CD14-positive monocyte (primary cell): ENCODE data around the gene DSTYK. TPM values are rescaled to one million over a fixed set of nuclear protein-coding genes. Genes with fewer than 3 reads are reported as not detected.

Experiments used
- DNase-seq, 3 donors: peaks; one replicate each; pipeline ENCODE4 v3.0.0-alpha.2; 2011 to 2022
- H2AFZ ChIP-seq: 2 replicates; pipeline ENCODE4 v1.6.0; 2012; ENCODE audit warnings: mild to moderate bottlenecking, low read depth, low read length, inconsistent platforms; ENCODE audit not compliant: insufficient read depth, poor library complexity, severe bottlenecking
- H3K27ac ChIP-seq, 2 donors: 1 replicate in 1 of 2; 2 replicates in 1 of 2; pipeline ENCODE4 v1.5.1; 2012 to 2013; ENCODE audit warnings: low read length in 2 of 2, control low read depth in 1 of 2, inconsistent platforms in 1 of 2, low read depth in 1 of 2, mild to moderate bottlenecking in 1 of 2
- H3K27me3 ChIP-seq, 2 donors: one replicate each; pipeline versions ENCODE4 v1.6.0 to v1.6.1; 2011 to 2013; ENCODE audit warnings: low read length in 2 of 2; ENCODE audit not compliant: control insufficient read depth in 2 of 2, insufficient read depth in 2 of 2
- H3K36me3 ChIP-seq, 2 donors: replicated peaks in 1 of 2; 1 replicate in 1 of 2; 2 replicates in 1 of 2; pipeline versions ENCODE4 v1.5.1 to v1.6.1; 2012 to 2013; ENCODE audit warnings: low read length in 2 of 2, control low read depth in 1 of 2, inconsistent platforms in 1 of 2, mild to moderate bottlenecking in 1 of 2; ENCODE audit not compliant: insufficient read depth in 2 of 2, control insufficient read depth in 1 of 2
- H3K4me1 ChIP-seq, 2 donors: 1 replicate in 1 of 2; 2 replicates in 1 of 2; pipeline versions ENCODE4 v1.5.1 to v1.6.1; 2012 to 2013; ENCODE audit warnings: low read length in 2 of 2, control low read depth in 1 of 2, inconsistent platforms in 1 of 2, mild to moderate bottlenecking in 1 of 2, moderate library complexity in 1 of 2; ENCODE audit not compliant: insufficient read depth in 2 of 2, control insufficient read depth in 1 of 2
- H3K4me2 ChIP-seq: replicated peaks from 2 replicates; pipeline ENCODE3; 2012; ENCODE audit warnings: low read length, moderate library complexity, mild to moderate bottlenecking; ENCODE audit not compliant: poor library complexity, severe bottlenecking; ENCODE audit errors: extremely low read depth
- H3K4me3 ChIP-seq, 3 experiments: fragments of 200-600 bp in 1 of 3; sonication (generic) in 1 of 3; replicated peaks in 1 of 3; 1 replicate in 2 of 3; 2 replicates in 1 of 3; pipeline ENCODE4 v1.5.1; 2011 to 2013; ENCODE audit warnings: low read length in 3 of 3, mild to moderate bottlenecking in 3 of 3, control low read depth in 2 of 3, low read depth in 2 of 3, inconsistent platforms in 1 of 3, moderate library complexity in 1 of 3
- H3K79me2 ChIP-seq: 2 replicates; pipeline ENCODE4 v1.6.0; 2012; ENCODE audit warnings: mild to moderate bottlenecking, control low read depth, inconsistent platforms, low read length, moderate library complexity; ENCODE audit not compliant: insufficient read depth
- H3K9ac ChIP-seq: 2 replicates; pipeline ENCODE4 v1.6.0; 2017; ENCODE audit warnings: low read length, mild to moderate bottlenecking; ENCODE audit not compliant: insufficient read depth, poor library complexity, severe bottlenecking
- H3K9me3 ChIP-seq, 2 donors: replicated peaks in 1 of 2; 1 replicate in 1 of 2; 2 replicates in 1 of 2; pipeline versions ENCODE4 v1.5.1 to v1.6.1; 2012 to 2013; ENCODE audit warnings: low read length in 2 of 2, control low read depth in 1 of 2; ENCODE audit not compliant: control insufficient read depth in 1 of 2, insufficient read depth in 1 of 2
- H4K20me1 ChIP-seq: 2 replicates; pipeline ENCODE4 v1.6.0; 2012; ENCODE audit warnings: mild to moderate bottlenecking, low read length, control low read depth, moderate library complexity; ENCODE audit not compliant: insufficient read depth
- H3K27ac Mint-ChIP-seq, 7 donors: one replicate each; pipeline ENCODE4 v1.8.0; 2020; ENCODE audit warnings: mild to moderate bottlenecking in 7 of 7, mixed read lengths in 7 of 7, moderate library complexity in 6 of 7, inconsistent platforms in 2 of 7
- H3K27me3 Mint-ChIP-seq, 3 donors: one replicate each; pipeline ENCODE4 v1.8.0; 2021 to 2022; ENCODE audit warnings: low read depth in 3 of 3, mild to moderate bottlenecking in 3 of 3, mixed read lengths in 3 of 3, moderate library complexity in 3 of 3, inconsistent platforms in 1 of 3
- H3K36me3 Mint-ChIP-seq, 2 donors: one replicate each; pipeline ENCODE4 v1.8.0; 2020; ENCODE audit warnings: mixed read lengths in 2 of 2, inconsistent platforms in 1 of 2, mild to moderate bottlenecking in 1 of 2
- H3K4me1 Mint-ChIP-seq: one replicate; pipeline ENCODE4 v1.8.0; 2020; ENCODE audit warnings: mild to moderate bottlenecking, mixed read lengths
- H3K4me3 Mint-ChIP-seq, 2 donors: one replicate each; pipeline ENCODE4 v1.8.0; 2020; ENCODE audit warnings: mild to moderate bottlenecking in 2 of 2, mixed read lengths in 2 of 2, moderate library complexity in 1 of 2
- H3K9me3 Mint-ChIP-seq, 7 donors: one replicate each; pipeline ENCODE4 v1.8.0; 2020 to 2022; ENCODE audit warnings: mixed read lengths in 7 of 7, mild to moderate bottlenecking in 6 of 7, moderate library complexity in 6 of 7, inconsistent platforms in 2 of 7
- CTCF ChIP-seq: fragments of 200-600 bp; IDR thresholded peaks from one replicate; pipeline ENCODE4 v1.8.0; 2022; ENCODE audit warnings: antibody characterized with exemption, mild to moderate bottlenecking
- WGBS: methylation state at CpG from one replicate; pipeline ENCODE4 v1.1.5; 2013; ENCODE audit warnings: missing lambda C conversion rate; ENCODE audit not compliant: insufficient coverage; 5-methylcytosine and 5-hydroxymethylcytosine counted together
- intact Hi-C, 2 donors: fragments of 100-400 bp; cut with micrococcal nuclease; formaldehyde crosslinking; loops; one replicate each; pipeline versions ENCODE4 v1.15.0 to v1.15.1; 2023
- polyA plus RNA-seq, 3 donors: library from polyadenylated mRNA; depleted of rRNA in 1 of 3; unstranded in 2 of 3; stranded (reverse) in 1 of 3; fragments of 300-500 nt in 2 of 3; fragments of >200 nt in 1 of 3; fragmentation: Illumina TruSeq in 2 of 3; gene quantifications; 1 replicate in 2 of 3; 2 replicates in 1 of 3; pipeline ENCODE4 v1.2.3, GENCODE V29; 2012 to 2021

Gene DSTYK
- polyA plus RNA-seq, 3 donors: 2.9 to 6.5 (median 3.8) TPM

- intact Hi-C loops: no loop called here
- Histone ChIP-seq H3K27me3 (no peaks in the 10 kb centered on the region), H4K20me1 (no peaks in the 10 kb centered on the region), H3K9me3 (no peaks in the 10 kb centered on the region), H3K27ac (no peak overlapping the region), H3K4me3 (no peak overlapping the region), H3K36me3 (no peaks in the 10 kb centered on the region), H3K79me2 (no peaks in the 10 kb centered on the region), H3K9ac (no peak overlapping the region), H3K4me1 (peaks cover 31 to 35% of the 10 kb centered on the region in 2 donors), H2AFZ (no peak overlapping the region), H3K4me2 (no peak overlapping the region)
- WGBS: 100% methylated on average over 1 of the region's 4 CpGs
- Mint-ChIP-seq H3K4me1 (peaks cover 31% of the 10 kb centered on the region), H3K9me3 (no peaks in the 10 kb centered on the region), H3K36me3 (no peaks in the 10 kb centered on the region), H3K4me3 (no peak overlapping the region), H3K27ac (no peak overlapping the region), H3K27me3 (peaks cover 0 to 5% (median 0%) of the 10 kb centered on the region in 3 donors)
- no peak for TF ChIP-seq CTCF
- DNase-seq: no peak
Measured at GRCh38 chr1:205216588-205216987, 5.1 kb upstream of the DSTYK start.

- no peak for TF ChIP-seq CTCF
- Mint-ChIP-seq H3K4me1 (peaks cover 41% of the 10 kb centered on the region), H3K36me3 (no peaks in the 10 kb centered on the region), H3K9me3 (no peaks in the 10 kb centered on the region), H3K4me3 (peak overlapping the region; percentile 28 to 81), H3K27me3 (peaks cover 0 to 5% (median 1%) of the 10 kb centered on the region in 3 donors), H3K27ac (peak overlapping the region; percentile 88 to 95 (median 91))
- Histone ChIP-seq H3K36me3 (no peaks in the 10 kb centered on the region), H3K27ac (peak overlapping the region; percentile 59 to 77), H4K20me1 (no peaks in the 10 kb centered on the region), H3K4me2 (peak overlapping the region; percentile 58), H3K4me3 (peak overlapping the region in 1 of 3 experiments; percentile 56), H2AFZ (peak overlapping the region; percentile 47), H3K79me2 (peaks cover 17% of the 10 kb centered on the region), H3K4me1 (peaks cover 40 to 46% of the 10 kb centered on the region in 2 donors), H3K9me3 (no peaks in the 10 kb centered on the region), H3K9ac (no peak overlapping the region), H3K27me3 (no peaks in the 10 kb centered on the region)
- intact Hi-C loops: loop anchor here (5.0 kb wide), 1 partner anchor 92 kb away; the partner anchor contains the start of gene RBBP5 (in 2 of the 2)
- peak; percentile 46 to 72 (median 71) for DNase-seq
- no CpG with 5 or more reads among the region's 1 CpG for WGBS
Measured at GRCh38 chr1:205214756-205215155, 3.3 kb upstream of the DSTYK start.
